Breast epithelium (tissue), 4 donors: ENCODE results near the gene SPRR2A. TPM values are rescaled to one million over a fixed set of nuclear protein-coding genes. Genes with fewer than 3 reads are reported as not detected.
"Not testable (repeated sequence)": the region's sequence is repeated elsewhere in the genome, so short reads cannot be mapped to it uniquely, and the experiment has no call there.

Source experiments
- DNase-seq, 2 donors: peaks; one replicate each; pipeline ENCODE4 v3.0.0-alpha.2; 2019; ENCODE audit warnings: low spot score in 2 of 2
- H3K27ac ChIP-seq, 2 donors: fragments of 200-600 bp; sonication (generic) in 1 of 2; one replicate each; pipeline ENCODE4 v1.5.1; 2016 to 2019; ENCODE audit warnings: mild to moderate bottlenecking in 1 of 2
- H3K27me3 ChIP-seq, 2 donors: fragments of 200-600 bp; sonication (generic) in 1 of 2; one replicate each; pipeline versions ENCODE4 v1.5.1 to v1.6.0; 2017 to 2019; ENCODE audit warnings: control low read depth in 1 of 2, mild to moderate bottlenecking in 1 of 2
- H3K36me3 ChIP-seq: fragments of 200-600 bp; one replicate; pipeline ENCODE4 v1.5.1; 2019
- H3K4me1 ChIP-seq, 2 donors: fragments of 200-600 bp; sonication (generic); one replicate each; pipeline ENCODE4 v1.5.1; 2016 to 2019; ENCODE audit warnings: control low read depth in 1 of 2
- H3K4me3 ChIP-seq, 3 donors: fragments of 200-600 bp; sonication (generic); 1 replicate in 2 of 3; 2 replicates in 1 of 3; pipeline ENCODE4 v1.5.1; 2016 to 2019; ENCODE audit warnings: mild to moderate bottlenecking in 3 of 3, moderate library complexity in 2 of 3
- H3K9me3 ChIP-seq, 2 donors: fragments of 200-600 bp; sonication (generic) in 1 of 2; one replicate each; pipeline ENCODE4 v1.5.1; 2016 to 2019; ENCODE audit warnings: control low read depth in 1 of 2
- CTCF ChIP-seq, 3 donors: fragments of 450-650 bp; IDR thresholded peaks; one replicate each; pipeline ENCODE4 v1.5.1; 2016 to 2017; ENCODE audit warnings: antibody characterized with exemption in 3 of 3, mild to moderate bottlenecking in 3 of 3, moderate library complexity in 3 of 3
- POLR2A ChIP-seq: fragments of 450-650 bp; IDR thresholded peaks from one replicate; pipeline ENCODE4 v1.6.1; 2016; ENCODE audit warnings: antibody characterized with exemption, mild to moderate bottlenecking, moderate library complexity
- POLR2AphosphoS5 ChIP-seq, 3 donors: sonication (generic); formaldehyde crosslinking; IDR thresholded peaks; one replicate each; pipeline ENCODE4 v1.6.1; 2017; ENCODE audit warnings: antibody characterized with exemption in 3 of 3
- intact Hi-C: fragments of 100-400 bp; cut with DNase I; formaldehyde crosslinking; loops from one replicate; pipeline ENCODE4 v1.15.1; 2023; ENCODE audit warnings: low total_unique reads
- total RNA-seq, 3 donors: library from RNA; depleted of rRNA; stranded (reverse); fragments of >200 nt; gene quantifications; one replicate each; pipeline ENCODE4 v1.1.0, GENCODE V29; 2016

The SPRR2A gene
- total RNA-seq, 3 donors from 2014 or later, result not detected

- Histone ChIP-seq H3K27ac (no peak overlapping the region), H3K4me1 (no peaks in the 10 kb centered on the region), H3K9me3 (no peaks in the 10 kb centered on the region), H3K36me3 (no peaks in the 10 kb centered on the region), H3K27me3 (no peaks in the 10 kb centered on the region), H3K4me3 (no peak overlapping the region)
- no peak for TF ChIP-seq POLR2AphosphoS5 (IDR thresholded peaks at IDR 0.05)
- intact Hi-C loops, result no loop called here
- DNase-seq, result no peak
These were observed 31.5 kb downstream of the SPRR2A start for GRCh38 chr1:153025797-153026196.

GRCh38 chr1:153024413-153024812, 32.9 kb downstream of the SPRR2A start:
- Histone ChIP-seq H3K4me1 (no peaks in the 10 kb centered on the region), H3K27me3 (no peaks in the 10 kb centered on the region), H3K4me3 (no peak overlapping the region), H3K27ac (no peak overlapping the region), H3K36me3 (no peaks in the 10 kb centered on the region), H3K9me3 (no peaks in the 10 kb centered on the region)
- DNase-seq, result no peak
- no peak for TF ChIP-seq POLR2AphosphoS5 (IDR thresholded peaks at IDR 0.05)
- no peak for TF ChIP-seq POLR2A
- TF ChIP-seq CTCF (IDR thresholded peaks at IDR 0.05), result no peak
- intact Hi-C loops, result no loop called here

- Histone ChIP-seq H3K27me3 (peaks cover 0 to 3% of the 10 kb centered on the region in 2 donors), H3K4me3 (no peak overlapping the region)
- intact Hi-C loops, result no loop called here
These were observed 34.2 kb downstream of the SPRR2A start for GRCh38 chr1:153023109-153023508.

GRCh38 chr1:153022340-153022739, 35.0 kb downstream of the SPRR2A start:
- H3K4me3 ChIP-seq, H3K36me3 ChIP-seq, H3K27me3 ChIP-seq, H3K27ac ChIP-seq, H3K9me3 ChIP-seq, H3K4me1 ChIP-seq, DNase-seq, intact Hi-C loops: not testable (repeated sequence)

More at GRCh38 chr1:153023109-153023508, 34.2 kb downstream of the SPRR2A start:
- TF ChIP-seq POLR2A, result no peak
- no peak for TF ChIP-seq POLR2AphosphoS5 (IDR thresholded peaks at IDR 0.05)
- no peak for TF ChIP-seq CTCF (IDR thresholded peaks at IDR 0.05)
- H3K9me3 ChIP-seq, result no peaks in the 10 kb centered on the region
- H3K36me3 ChIP-seq, result no peaks in the 10 kb centered on the region
- no peak overlapping the region for H3K27ac ChIP-seq
- no peaks in the 10 kb centered on the region for H3K4me1 ChIP-seq
- DNase-seq, result no peak

- H3K4me1 ChIP-seq, H3K4me3 ChIP-seq, H3K27me3 ChIP-seq, H3K36me3 ChIP-seq, H3K9me3 ChIP-seq, intact Hi-C loops, DNase-seq, H3K27ac ChIP-seq: not testable (repeated sequence)
These were observed 35.5 kb downstream of the SPRR2A start for GRCh38 chr1:153021829-153022228.

- intact Hi-C loops, H3K27ac ChIP-seq: not testable (repeated sequence)
These were observed 46.0 kb downstream of the SPRR2A start for GRCh38 chr1:153011235-153011758.

More at GRCh38 chr1:153011235-153011758, 46.0 kb downstream of the SPRR2A start:
- not testable (repeated sequence) for H3K4me1 ChIP-seq, H3K4me3 ChIP-seq, H3K36me3 ChIP-seq, DNase-seq, H3K27me3 ChIP-seq, H3K9me3 ChIP-seq

Other genes with a start within 250 kb of the SPRR2A start
- not detected for gene LCE1B, start 245.5 kb downstream of the SPRR2A start, total RNA-seq
- gene LCE1A, start 230.0 kb downstream of the SPRR2A start, total RNA-seq, result not detected
- gene LCE6A, start 214.7 kb downstream of the SPRR2A start, total RNA-seq, result not detected
- gene LCE7A, start 197.5 kb downstream of the SPRR2A start, total RNA-seq, result not detected
- gene SMCP, start 179.2 kb downstream of the SPRR2A start, total RNA-seq, result not detected
- gene IVL, start 149.0 kb downstream of the SPRR2A start, total RNA-seq, result not detected
- not detected for gene SPRR5, start 110.3 kb downstream of the SPRR2A start, total RNA-seq
- not detected for gene SPRR4, start 86.9 kb downstream of the SPRR2A start, total RNA-seq
- gene SPRR1A, start 73.4 kb downstream of the SPRR2A start, total RNA-seq, result not detected
- not detected for gene SPRR3, start 55.8 kb downstream of the SPRR2A start, total RNA-seq
- not detected for gene SPRR1B, start 26.3 kb downstream of the SPRR2A start, total RNA-seq
- not detected for gene SPRR2D, start 16.4 kb downstream of the SPRR2A start, total RNA-seq
- not detected for gene SPRR2B, start 14.1 kb upstream of the SPRR2A start, total RNA-seq
- gene SPRR2E, start 37.0 kb upstream of the SPRR2A start, total RNA-seq, result not detected
- gene SPRR2F, start 56.0 kb upstream of the SPRR2A start, total RNA-seq, result not detected
- gene SPRR2G, start 93.4 kb upstream of the SPRR2A start, total RNA-seq, result not detected
- gene LELP1, start 145.9 kb upstream of the SPRR2A start, total RNA-seq, result not detected
- not detected for gene PRR9, start 160.1 kb upstream of the SPRR2A start, total RNA-seq
- not detected for gene LORICRIN, start 202.2 kb upstream of the SPRR2A start, total RNA-seq